ENCODE results near the gene HECW1.

The HECW1 gene

GRCh38 chr7:43276547-43276946 lies 164.1 kb downstream of the HECW1 start:
- DNase-seq: no peak

GRCh38 chr7:43278088-43278644 lies 165.7 kb downstream of the HECW1 start:
- no peak for DNase-seq

- DNase-seq: no peak
Measured at GRCh38 chr7:43281268-43281667, 168.8 kb downstream of the HECW1 start.

DNA sequence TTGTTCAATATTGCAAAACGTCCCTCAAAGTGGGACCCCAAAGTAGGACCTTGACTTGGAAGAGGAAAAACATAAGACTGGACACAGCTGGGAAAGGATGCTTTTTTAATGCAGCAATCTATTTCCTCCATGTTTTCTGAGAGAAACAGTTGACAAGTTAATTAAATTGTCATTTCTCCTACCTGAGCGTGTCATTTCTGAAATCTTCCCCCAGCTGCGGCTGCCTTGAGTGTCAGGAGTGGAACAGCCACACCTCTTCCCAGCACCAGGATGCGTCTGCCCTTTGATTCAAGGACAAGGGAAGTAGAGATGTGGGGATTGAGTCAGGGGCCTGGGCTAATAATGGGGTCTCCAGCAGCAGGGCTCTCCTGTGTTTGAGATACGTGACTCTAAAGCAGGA lies 171.3 kb downstream of the HECW1 start:
- no peak for DNase-seq

- no peak for DNase-seq
Measured at GRCh38 chr7:43289826-43290225, 177.4 kb downstream of the HECW1 start.

DNA sequence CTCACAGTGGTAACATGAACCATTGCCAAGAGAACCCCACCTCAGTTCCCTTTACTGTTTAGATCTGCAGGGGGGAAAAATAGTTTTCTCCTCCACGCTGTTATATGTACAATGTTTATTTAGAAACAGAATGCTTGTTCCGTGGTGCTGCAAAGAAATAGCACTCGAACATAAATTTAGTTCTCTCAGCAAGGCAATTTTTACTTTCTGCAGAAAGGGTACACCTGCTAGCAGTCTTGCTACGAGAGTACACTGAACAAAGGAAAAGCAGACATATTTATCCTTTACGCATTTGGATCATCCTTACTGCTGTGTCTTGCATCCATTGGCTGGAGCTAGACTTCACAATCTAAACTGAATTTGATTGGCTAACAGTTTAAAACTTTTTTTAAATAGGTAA lies 178.5 kb downstream of the HECW1 start:
- DNase-seq: no peak

GRCh38 chr7:43291789-43292188 lies 179.3 kb downstream of the HECW1 start:
- DNase-seq: no peak

DNA sequence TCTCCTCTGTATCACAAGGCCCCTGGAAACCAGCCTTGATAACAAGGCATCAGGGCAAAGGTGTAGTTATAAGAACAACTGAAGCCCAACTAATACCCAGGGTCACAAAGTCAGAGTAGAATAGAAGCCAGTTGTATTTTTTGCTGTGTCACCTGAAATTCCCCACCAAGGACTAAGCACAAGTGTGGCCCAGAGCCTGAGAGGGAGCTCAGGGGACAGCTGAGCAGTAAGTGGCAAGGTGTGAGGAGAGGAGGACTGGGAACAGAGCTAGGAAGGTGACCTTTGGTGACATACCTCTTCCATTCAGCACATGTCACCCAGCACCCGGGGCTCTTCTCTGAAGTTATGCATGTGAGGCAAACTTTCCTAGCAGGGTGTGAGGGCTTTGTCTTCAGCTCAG lies 179.9 kb downstream of the HECW1 start:
- no peak for DNase-seq

DNA sequence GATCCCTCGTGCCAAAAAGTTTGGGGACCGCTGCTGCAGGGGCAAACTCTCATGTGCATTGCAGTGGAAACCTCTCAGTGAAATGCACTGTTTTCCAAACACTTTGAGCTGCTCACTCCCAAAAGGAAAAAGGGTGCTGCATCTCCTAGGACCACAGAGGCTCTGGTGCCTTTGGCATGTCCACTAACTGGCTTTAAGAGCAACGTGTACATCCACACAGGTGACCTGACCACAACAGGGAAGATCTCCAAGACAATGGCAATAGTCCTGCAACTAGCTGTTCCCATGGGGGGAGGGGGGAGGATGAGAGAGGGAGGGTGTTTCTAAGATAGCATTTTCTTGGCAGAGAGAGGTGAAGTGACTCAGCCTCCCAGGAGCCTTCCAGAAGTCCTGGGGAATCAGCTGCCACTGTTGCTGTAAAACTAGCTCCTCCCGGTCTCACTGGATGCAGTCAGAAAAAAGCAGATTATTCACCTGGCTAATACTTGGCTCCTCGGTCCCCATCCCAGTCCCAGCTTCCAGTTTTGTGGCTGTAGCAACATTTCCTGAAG lies 181.7 kb downstream of the HECW1 start:
- no peak for DNase-seq

DNA sequence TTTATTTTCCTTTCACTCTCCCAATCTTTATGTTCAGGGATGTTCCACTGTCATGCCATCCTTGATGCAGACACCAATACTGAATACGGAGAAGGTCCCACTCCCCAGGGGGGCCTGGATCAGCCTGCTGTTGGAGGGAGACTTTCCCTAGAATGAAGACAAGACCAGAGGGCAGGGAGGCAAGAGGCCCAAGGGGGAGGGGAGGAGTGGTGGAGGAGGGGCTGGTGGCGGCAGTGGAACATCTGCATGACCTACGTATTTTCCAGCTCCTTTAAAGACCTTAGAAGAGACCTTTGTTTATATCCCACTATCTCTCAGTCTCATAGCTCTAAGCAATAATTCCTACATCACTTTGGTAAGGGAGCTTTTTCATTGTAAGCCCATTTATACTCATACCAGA lies 183.0 kb downstream of the HECW1 start:
- DNase-seq: no peak

DNA sequence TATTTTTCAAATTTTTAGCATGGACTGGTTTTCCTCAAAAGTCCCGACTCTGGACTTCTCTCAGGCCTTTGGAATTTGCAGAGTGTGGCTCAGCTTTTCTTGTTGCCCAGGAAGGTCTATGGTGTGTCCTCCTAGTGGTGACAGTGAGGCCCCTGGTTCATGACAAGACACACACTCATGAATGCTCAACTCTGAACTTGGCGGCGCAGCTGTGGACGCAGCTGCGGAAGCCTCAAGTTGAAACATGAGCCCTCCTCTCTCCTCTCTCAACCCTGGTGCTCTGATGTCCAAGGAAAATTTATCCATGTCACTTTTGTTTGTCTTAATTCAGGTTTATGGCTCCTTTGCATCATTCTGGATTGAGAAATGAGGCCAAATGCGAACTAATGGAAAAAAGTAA lies 183.9 kb downstream of the HECW1 start:
- DNase-seq: peak; percentile 77

- no peak for DNase-seq
Measured at GRCh38 chr7:43298617-43299016, 186.2 kb downstream of the HECW1 start.

DNA sequence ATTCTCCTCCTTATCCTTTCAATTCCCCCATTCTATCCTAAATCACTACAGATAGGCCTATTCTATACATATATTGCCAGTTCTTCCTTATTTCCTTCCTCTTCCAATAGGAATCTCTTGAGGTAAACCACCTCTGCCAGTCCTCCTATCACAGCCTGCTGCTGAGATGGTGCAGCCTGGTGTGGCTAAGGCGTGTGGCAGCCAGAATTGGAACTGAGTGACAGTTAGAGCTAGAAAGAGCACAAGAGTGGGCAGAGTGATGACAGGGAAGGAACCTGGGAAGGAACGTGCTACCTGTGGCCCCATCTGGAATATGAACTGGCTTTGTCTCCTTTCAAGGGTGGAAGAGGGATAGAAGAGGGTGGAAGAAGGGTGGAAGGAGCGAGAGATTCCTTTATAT lies 187.7 kb downstream of the HECW1 start:
- no peak for DNase-seq

- DNase-seq: no peak
Measured at GRCh38 chr7:43302211-43302711, 189.8 kb downstream of the HECW1 start.

- DNase-seq: no peak
Measured at GRCh38 chr7:43302773-43303460, 190.5 kb downstream of the HECW1 start.

- no peak for DNase-seq
Measured at GRCh38 chr7:43303740-43304241, 191.3 kb downstream of the HECW1 start.

DNA sequence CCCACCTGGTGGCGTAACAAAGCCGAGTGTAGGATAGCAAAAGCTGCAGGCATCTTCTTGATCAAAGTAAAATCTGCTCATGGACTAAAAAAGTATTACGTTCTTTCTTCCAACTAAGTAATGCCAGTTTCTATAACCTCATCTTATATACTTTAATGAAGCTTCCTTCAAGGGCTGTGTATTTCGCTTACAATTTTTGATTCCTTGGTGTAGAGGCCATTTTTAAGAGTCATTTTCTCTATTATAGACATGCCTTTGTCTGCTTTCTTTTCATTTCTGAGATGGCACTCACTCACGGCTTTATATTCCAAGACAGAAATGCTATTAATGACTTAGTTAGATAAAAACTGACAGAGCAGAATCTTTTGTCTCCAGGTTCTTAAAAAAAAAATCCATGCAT lies 194.0 kb downstream of the HECW1 start:
- no peak for DNase-seq

GRCh38 chr7:43307522-43307921 lies 195.1 kb downstream of the HECW1 start:
- no peak for DNase-seq

DNA sequence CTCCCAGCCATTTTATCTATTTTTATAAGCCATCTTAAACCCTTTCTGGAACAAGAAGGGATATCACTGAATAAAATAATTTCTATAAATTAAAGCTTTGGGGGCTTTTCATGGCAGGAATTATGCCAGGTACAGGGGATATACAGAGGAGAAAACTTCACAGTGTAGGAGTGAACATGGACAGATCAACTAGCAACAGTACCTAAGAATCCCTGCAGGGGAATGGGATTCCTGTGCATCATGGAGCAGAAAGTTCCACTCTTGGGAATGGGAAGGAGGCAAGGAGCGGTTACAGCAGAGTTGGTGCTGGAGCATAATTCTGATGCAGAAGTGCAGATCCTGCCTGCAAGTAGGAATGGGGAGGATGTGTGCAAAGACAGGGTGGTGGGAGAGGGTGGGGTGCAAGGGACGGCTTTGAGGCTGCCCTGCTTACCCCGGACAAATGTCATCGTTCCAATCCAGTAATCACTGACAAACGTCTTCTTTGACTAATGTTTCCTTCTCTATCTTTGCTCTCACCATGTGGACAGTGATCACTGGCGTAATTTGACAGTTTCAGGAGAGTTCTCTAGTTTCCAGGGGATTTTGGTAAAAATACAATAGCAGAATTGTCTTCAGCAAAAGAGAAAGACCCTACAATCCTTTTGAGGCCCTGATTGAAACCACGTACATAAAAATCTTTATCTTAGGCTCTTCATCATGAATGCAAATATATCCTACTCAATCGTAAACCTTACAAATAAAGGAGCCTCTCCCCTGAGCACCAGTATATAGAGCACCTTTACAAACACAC lies 196.7 kb downstream of the HECW1 start:
- no peak for DNase-seq

- no peak for DNase-seq
Measured at GRCh38 chr7:43309706-43310022, 197.2 kb downstream of the HECW1 start.

- DNase-seq: no peak
Measured at GRCh38 chr7:43311052-43311451, 198.6 kb downstream of the HECW1 start.

GRCh38 chr7:43311694-43312093 lies 199.2 kb downstream of the HECW1 start:
- DNase-seq: no peak

- DNase-seq: no peak
Measured at GRCh38 chr7:43313628-43314378, 201.4 kb downstream of the HECW1 start.
